Measurements from ENCODE around the gene RRP9.

Gene RRP9

DNA sequence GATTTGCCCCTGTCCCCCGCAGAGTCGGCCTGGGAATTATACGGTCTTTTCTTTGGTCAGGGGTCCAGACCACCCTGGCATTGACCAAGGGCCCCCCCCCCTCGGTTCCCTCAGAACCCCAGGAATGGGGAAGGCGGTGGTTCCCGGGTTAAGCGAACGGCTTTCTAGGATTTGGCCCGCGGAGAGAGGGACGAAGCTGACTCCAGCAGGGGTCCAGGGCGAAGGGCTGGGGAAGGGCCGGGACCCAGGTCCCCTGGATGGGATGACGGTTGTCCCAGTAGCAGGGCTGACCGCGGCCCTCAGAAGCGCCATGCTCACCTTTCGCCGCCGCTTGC lies 274 bp downstream of the RRP9 start:
- H3K27me3 ChIP-seq, result no peaks in the 10 kb centered on the region
- H3K36me3 ChIP-seq, result peaks cover 15 to 43% (median 18%) of the 10 kb centered on the region in 3 donors
- intact Hi-C loops (cut with DNase I; ENCODE audit: low total_unique reads), result loop anchor here (5.0 kb wide), 3 partner anchors 41 to 201 kb away; partner anchors contain the start of genes ACY1 and DUSP7
- H3K9me3 ChIP-seq, result no peaks in the 10 kb centered on the region
- H3K27ac ChIP-seq, result peak overlapping the region; percentile 60 to 79
- TF ChIP-seq, protein P1, sequence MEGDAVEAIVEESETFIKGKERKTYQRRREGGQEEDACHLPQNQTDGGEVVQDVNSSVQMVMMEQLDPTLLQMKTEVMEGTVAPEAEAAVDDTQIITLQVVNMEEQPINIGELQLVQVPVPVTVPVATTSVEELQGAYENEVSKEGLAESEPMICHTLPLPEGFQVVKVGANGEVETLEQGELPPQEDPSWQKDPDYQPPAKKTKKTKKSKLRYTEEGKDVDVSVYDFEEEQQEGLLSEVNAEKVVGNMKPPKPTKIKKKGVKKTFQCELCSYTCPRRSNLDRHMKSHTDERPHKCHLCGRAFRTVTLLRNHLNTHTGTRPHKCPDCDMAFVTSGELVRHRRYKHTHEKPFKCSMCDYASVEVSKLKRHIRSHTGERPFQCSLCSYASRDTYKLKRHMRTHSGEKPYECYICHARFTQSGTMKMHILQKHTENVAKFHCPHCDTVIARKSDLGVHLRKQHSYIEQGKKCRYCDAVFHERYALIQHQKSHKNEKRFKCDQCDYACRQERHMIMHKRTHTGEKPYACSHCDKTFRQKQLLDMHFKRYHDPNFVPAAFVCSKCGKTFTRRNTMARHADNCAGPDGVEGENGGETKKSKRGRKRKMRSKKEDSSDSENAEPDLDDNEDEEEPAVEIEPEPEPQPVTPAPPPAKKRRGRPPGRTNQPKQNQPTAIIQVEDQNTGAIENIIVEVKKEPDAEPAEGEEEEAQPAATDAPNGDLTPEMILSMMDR (IDR thresholded peaks at IDR 0.05), result no peak
- peaks cover 0 to 33% (median 29%) of the 10 kb centered on the region in 4 donors for H3K4me1 ChIP-seq
- peak overlapping the region; percentile 72 to 78 for H3K4me3 ChIP-seq
- DNase-seq, result no peak

- peaks cover 21 to 44% (median 24%) of the 10 kb centered on the region in 3 donors for H3K36me3 ChIP-seq
- TF ChIP-seq, protein P1 (IDR thresholded peaks at IDR 0.05), result no peak
- intact Hi-C loops (cut with DNase I; ENCODE audit: low total_unique reads), result loop anchor here (5.0 kb wide), 3 partner anchors 41 to 201 kb away; partner anchors contain the start of genes ACY1 and DUSP7
Measured at GRCh38 chr3:51940648-51941462, 849 bp downstream of the RRP9 start.

GRCh38 chr3:51938780-51939425 lies 2.8 kb downstream of the RRP9 start:
- Histone ChIP-seq H3K4me3 (no peak overlapping the region), H3K27me3 (no peaks in the 10 kb centered on the region), H3K27ac (no peak overlapping the region), H3K9me3 (no peaks in the 10 kb centered on the region), H3K4me1 (peaks cover 0 to 33% (median 29%) of the 10 kb centered on the region in 4 donors), H3K36me3 (peaks cover 40 to 48% (median 43%) of the 10 kb centered on the region in 3 donors)
- intact Hi-C loops (cut with DNase I; ENCODE audit: low total_unique reads), result no loop called here
- DNase-seq, result peak in 1 of 2 donors; percentile 39
- TF ChIP-seq, protein P1 (IDR thresholded peaks at IDR 0.05), result no peak

More at GRCh38 chr3:51940648-51941462, 849 bp downstream of the RRP9 start:
- peaks cover 0 to 33% (median 29%) of the 10 kb centered on the region in 4 donors for H3K4me1 ChIP-seq
- peak overlapping the region; percentile 72 to 78 for H3K4me3 ChIP-seq
- peak in 1 of 2 donors; percentile 61 for DNase-seq
- H3K27ac ChIP-seq, result peak overlapping the region; percentile 60 to 79
- no peaks in the 10 kb centered on the region for H3K9me3 ChIP-seq
- no peaks in the 10 kb centered on the region for H3K27me3 ChIP-seq

DNA sequence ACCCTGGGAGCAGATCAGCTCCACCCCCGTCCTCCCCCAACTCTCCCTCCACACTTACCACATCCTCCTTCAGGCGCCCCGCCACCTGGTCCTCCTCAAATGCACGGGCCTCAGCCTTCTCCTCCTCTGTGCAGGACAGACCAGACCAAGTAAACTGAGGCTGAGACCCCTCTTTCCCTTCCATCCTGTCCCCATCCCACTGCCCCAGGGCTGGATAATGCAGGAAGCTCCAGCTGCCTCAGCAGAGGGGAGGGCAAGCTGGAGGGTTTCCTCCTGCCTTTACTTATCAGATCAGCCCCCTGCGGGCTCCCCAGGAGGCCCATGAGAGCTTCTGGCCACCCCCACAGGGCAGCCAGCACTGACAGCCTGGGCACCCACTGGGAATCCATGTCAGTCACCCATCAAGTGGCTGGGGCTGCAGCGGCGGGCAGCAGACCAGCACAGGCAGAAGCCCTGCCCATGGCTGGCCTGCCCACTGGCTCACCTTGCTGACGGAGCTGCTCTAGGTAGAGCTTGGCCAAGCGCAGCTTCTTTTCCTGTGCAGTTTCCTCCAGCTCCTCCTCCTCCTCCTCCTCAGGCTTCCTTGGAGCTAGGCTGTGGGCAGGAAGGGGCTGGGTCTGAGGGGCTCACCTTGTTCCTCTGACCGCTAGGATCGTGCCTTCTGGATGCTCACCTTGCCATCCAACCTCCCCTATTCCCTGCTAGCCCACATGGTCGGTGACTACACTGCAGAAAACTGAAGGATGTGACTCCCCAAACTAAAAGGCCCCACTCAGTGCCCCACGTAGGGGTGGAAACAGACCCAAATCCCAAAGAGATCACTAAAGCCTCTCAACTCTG lies 3.9 kb downstream of the RRP9 start:
- DNase-seq, result peak in 1 of 2 donors; percentile 60
- Histone ChIP-seq H3K27me3 (no peaks in the 10 kb centered on the region), H3K27ac (no peak overlapping the region), H3K4me3 (no peak overlapping the region), H3K36me3 (peaks cover 45 to 59% (median 54%) of the 10 kb centered on the region in 3 donors), H3K4me1 (peaks cover 0 to 26% (median 23%) of the 10 kb centered on the region in 4 donors), H3K9me3 (no peaks in the 10 kb centered on the region)
- TF ChIP-seq, protein P1 (IDR thresholded peaks at IDR 0.05), result no peak
- intact Hi-C loops (cut with DNase I; ENCODE audit: low total_unique reads), result no loop called here

DNA sequence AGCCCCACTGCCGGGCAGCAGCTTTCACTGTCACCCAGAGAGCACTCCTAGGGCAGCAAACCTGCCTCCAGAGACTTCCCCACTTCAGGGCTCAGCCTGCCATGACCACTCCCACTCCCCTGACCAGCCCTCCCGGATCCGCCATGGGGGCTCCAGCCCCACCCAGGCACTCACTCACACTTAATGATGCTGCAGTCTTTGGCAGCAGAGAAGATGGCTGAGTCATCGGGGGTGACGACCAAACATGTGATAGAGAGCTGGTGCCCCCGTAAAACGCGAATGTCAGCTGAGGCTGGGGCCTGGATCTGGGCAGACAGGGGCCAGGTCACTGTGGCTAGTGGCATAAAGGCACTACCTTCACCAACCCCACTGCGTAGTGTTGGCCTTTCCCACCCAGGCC lies 4.7 kb downstream of the RRP9 start:
- intact Hi-C loops (cut with DNase I; ENCODE audit: low total_unique reads), result no loop called here
- peaks cover 0 to 19% (median 17%) of the 10 kb centered on the region in 4 donors for H3K4me1 ChIP-seq
- TF ChIP-seq, protein P1 (IDR thresholded peaks at IDR 0.05), result no peak
- no peaks in the 10 kb centered on the region for H3K9me3 ChIP-seq
- no peak overlapping the region for H3K27ac ChIP-seq
- H3K4me3 ChIP-seq, result no peak overlapping the region
- DNase-seq, result peak in 1 of 2 donors; percentile 43
- no peaks in the 10 kb centered on the region for H3K27me3 ChIP-seq
- H3K36me3 ChIP-seq, result peaks cover 45 to 67% (median 61%) of the 10 kb centered on the region in 3 donors

Measured in tibial artery (tissue), 4 donors.